DOHH2 (cell line): ENCODE data around the gene TREM1.

Experiments used
- H3F3A ChIP-seq: fragments of 200-600 bp; sonication (generic), shearing (Covaris generic); 2 replicates; pipeline ENCODE4 v1.6.0; 2016; ENCODE audit warnings: antibody characterized with exemption, mild to moderate bottlenecking; ENCODE audit not compliant: control insufficient read depth, insufficient read depth
- H3K27ac ChIP-seq: fragments of 200-600 bp; sonication (generic); 2 replicates; pipeline ENCODE4 v1.5.1; 2014; ENCODE audit warnings: low read depth, mild to moderate bottlenecking, low read length, moderate library complexity
- H3K27me3 ChIP-seq: fragments of 200-600 bp; sonication (generic); 2 replicates; pipeline ENCODE4 v1.6.1; 2014; ENCODE audit warnings: mild to moderate bottlenecking, low read length, mixed read lengths; ENCODE audit not compliant: control insufficient read depth
- H3K36me3 ChIP-seq: fragments of 200-600 bp; sonication (generic); 2 replicates; pipeline ENCODE4 v1.6.1; 2014; ENCODE audit warnings: mild to moderate bottlenecking, low read length, moderate library complexity, mixed read lengths; ENCODE audit not compliant: control insufficient read depth
- H3K4me1 ChIP-seq: fragments of 200-600 bp; sonication (generic); 2 replicates; pipeline ENCODE4 v1.6.1; 2014; ENCODE audit warnings: mild to moderate bottlenecking, low read length, mixed read lengths; ENCODE audit not compliant: control insufficient read depth
- H3K4me2 ChIP-seq: fragments of 200-600 bp; sonication (generic); 2 replicates; pipeline ENCODE4 v1.6.0; 2014; ENCODE audit warnings: mild to moderate bottlenecking, low read length, moderate library complexity
- H3K4me3 ChIP-seq: fragments of 200-600 bp; sonication (generic); 2 replicates; pipeline ENCODE4 v1.5.1; 2014; ENCODE audit warnings: mild to moderate bottlenecking, low read length, mixed read lengths
- H3K79me2 ChIP-seq: fragments of 200-600 bp; sonication (generic); 2 replicates; pipeline ENCODE4 v1.6.1; 2014; ENCODE audit warnings: mild to moderate bottlenecking, low read length, mixed read lengths; ENCODE audit not compliant: control insufficient read depth
- H3K9me2 ChIP-seq: fragments of 200-600 bp; sonication (generic); replicated peaks from 2 replicates; pipeline ENCODE4 v1.6.1; 2014; ENCODE audit warnings: mild to moderate bottlenecking, low read length, mixed read lengths; ENCODE audit not compliant: control insufficient read depth
- H3K9me3 ChIP-seq: fragments of 200-600 bp; sonication (generic); 2 replicates; pipeline ENCODE4 v1.6.1; 2014; ENCODE audit warnings: antibody characterized with exemption, low read length, mixed read lengths; ENCODE audit not compliant: control insufficient read depth, insufficient read depth
- H4K20me1 ChIP-seq: fragments of 200-600 bp; sonication (generic); 2 replicates; pipeline ENCODE4 v1.6.0; 2014; ENCODE audit warnings: low read depth, mild to moderate bottlenecking, antibody characterized with exemption, low read length, moderate library complexity; ENCODE audit not compliant: control insufficient read depth, insufficient read depth
- CTCF ChIP-seq: fragments of 200-600 bp; sonication (generic); IDR thresholded peaks from one replicate; pipeline ENCODE4 v1.5.1; 2014; ENCODE audit warnings: antibody characterized with exemption, mild to moderate bottlenecking, low read depth, low read length; ENCODE audit not compliant: poor library complexity, severe bottlenecking
- EZH2phosphoT487 ChIP-seq: fragments of 200-600 bp; sonication (generic); IDR thresholded peaks from 2 replicates; pipeline ENCODE4 v1.6.1; 2017; ENCODE audit warnings: borderline replicate concordance, mild to moderate bottlenecking, antibody characterized with exemption, low read length, moderate library complexity, mixed read lengths

TREM1 gene

DNA sequence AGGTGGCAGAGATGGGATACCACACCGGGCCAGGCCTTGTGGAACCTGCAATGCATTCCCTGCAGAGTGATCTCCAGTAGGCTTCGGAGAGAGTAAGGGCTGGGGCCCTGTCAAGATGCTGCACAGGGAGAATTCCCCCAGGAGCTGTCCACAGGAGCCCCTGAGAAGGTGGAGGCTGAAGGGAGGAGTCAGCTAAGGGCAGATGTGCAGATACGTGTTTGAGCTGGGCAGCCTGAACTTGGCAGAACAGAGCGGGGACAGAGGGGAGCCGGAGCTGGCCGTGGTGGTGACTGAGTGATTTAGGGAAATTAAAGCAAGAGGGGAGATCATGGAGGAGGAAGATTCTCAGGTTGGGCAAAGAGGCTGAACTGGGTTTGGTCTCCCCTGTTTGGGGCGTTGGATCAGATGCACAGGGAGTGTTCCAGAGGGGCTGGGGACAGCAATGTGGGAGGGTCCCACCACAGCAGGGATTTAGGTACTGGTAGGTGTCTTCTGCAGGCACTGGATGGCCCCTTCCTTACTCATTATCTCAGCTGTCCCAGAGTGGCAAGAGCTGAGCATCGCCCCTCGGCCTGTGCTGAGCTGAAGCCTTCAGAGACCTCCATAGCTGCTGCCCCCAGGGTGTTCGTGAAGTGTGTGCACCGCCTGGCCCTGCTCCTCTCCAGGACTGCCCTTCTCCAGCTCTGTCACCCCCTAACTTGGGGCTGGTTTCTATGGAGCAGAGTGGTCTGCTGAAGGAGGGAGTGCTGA lies 45.1 kb upstream of the TREM1 start:
- Histone ChIP-seq H3K4me1 (peaks cover 32% of the 10 kb centered on the region), H3K27me3 (peaks cover 15% of the 10 kb centered on the region), H4K20me1 (no peaks in the 10 kb centered on the region), H3K27ac (no peak overlapping the region), H3K4me2 (no peak overlapping the region), H3K36me3 (no peaks in the 10 kb centered on the region), H3F3A (no peaks in the 10 kb centered on the region), H3K9me2 (no peaks in the 10 kb centered on the region), H3K79me2 (no peaks in the 10 kb centered on the region), H3K4me3 (no peak overlapping the region), H3K9me3 (no peaks in the 10 kb centered on the region)
- TF ChIP-seq EZH2phosphoT487 (no peak), CTCF (no peak)

GRCh38 chr6:41327177-41327576 lies 40.7 kb upstream of the TREM1 start:
- Histone ChIP-seq H3K9me2 (no peaks in the 10 kb centered on the region), H3K27ac (no peak overlapping the region), H3F3A (no peaks in the 10 kb centered on the region), H3K9me3 (no peaks in the 10 kb centered on the region), H3K36me3 (no peaks in the 10 kb centered on the region), H3K4me2 (no peak overlapping the region), H3K4me3 (no peak overlapping the region), H4K20me1 (no peaks in the 10 kb centered on the region), H3K27me3 (peaks cover 30% of the 10 kb centered on the region), H3K4me1 (no peaks in the 10 kb centered on the region), H3K79me2 (no peaks in the 10 kb centered on the region)
- TF ChIP-seq CTCF = no peak
- TF ChIP-seq EZH2phosphoT487 = no peak

DNA sequence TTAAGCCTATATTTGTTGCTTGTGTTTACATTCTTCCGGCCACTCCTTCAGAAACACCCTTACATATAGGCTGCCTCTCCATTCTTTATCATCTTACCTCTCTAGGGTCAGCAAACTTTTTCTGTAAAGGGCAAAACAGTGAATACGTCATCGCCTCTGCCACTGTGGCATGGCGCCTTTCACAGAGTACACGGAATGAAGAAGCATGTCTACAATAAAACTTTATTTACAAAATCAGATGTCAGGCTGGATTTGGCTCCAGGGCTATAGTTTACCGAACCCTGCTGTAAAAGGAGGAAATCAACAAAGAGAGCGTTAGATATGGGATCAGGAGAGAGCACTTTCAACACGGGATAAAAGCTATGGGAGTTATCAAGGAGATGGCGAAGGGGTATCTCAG lies 39.6 kb upstream of the TREM1 start:
- no peaks in the 10 kb centered on the region for H3K79me2 ChIP-seq
- no peaks in the 10 kb centered on the region for H3K4me1 ChIP-seq
- H4K20me1 ChIP-seq = no peaks in the 10 kb centered on the region
- no peaks in the 10 kb centered on the region for H3K36me3 ChIP-seq
- H3K4me2 ChIP-seq = no peak overlapping the region
- H3K9me2 ChIP-seq = no peaks in the 10 kb centered on the region
- H3F3A ChIP-seq = no peaks in the 10 kb centered on the region
- no peak overlapping the region for H3K4me3 ChIP-seq
- no peak for TF ChIP-seq EZH2phosphoT487
- TF ChIP-seq CTCF = no peak
- peaks cover 30% of the 10 kb centered on the region for H3K27me3 ChIP-seq
- no peak overlapping the region for H3K27ac ChIP-seq
- no peaks in the 10 kb centered on the region for H3K9me3 ChIP-seq
